Measurements from ENCODE around the gene SRSF11. TPM values are rescaled to one million over a fixed set of nuclear protein-coding genes. Genes with fewer than 3 reads are reported as not detected.

SRSF11 gene
- total RNA-seq, 1 donor from 2014 or later, result 231 TPM

DNA sequence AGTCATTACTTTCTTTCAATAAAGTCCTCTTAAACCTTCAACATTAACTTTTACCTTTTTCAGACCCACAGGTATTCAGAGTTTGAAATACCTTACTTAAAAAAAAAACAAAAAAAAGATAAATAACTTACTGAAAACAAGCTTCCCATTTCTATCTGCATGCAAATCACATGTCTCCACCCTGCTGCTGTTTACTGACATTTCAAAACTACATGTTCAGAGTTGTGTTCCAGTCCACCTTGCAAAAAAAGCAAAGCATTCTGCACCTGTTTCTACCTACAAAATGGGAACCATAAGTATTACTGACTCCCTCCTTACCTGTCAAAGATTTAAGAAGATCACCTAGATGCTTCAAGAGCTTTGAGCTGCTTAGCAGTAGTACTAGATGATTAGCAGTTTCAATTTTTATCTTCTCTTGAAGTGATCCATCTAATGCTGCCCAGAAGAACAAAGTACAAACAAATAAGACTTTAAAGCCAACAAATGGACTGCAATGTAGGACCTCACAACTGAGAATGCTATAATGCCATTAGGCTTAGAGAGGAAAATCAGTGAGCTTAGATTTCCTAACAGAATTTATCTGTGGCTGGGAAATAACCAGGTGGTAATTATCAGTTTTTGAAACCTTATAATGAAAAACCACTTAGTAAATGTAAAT lies 72.1 kb downstream of the SRSF11 start:
- ChIA-PET POLR2A (no interaction called here), CTCF (no interaction called here)
- H3K4me1 Mint-ChIP-seq, result peaks cover 11% of the 10 kb centered on the region
- H3K4me3 Mint-ChIP-seq, result no peak overlapping the region
- DNase-seq (no peak), ATAC-seq (ENCODE audit: low read depth) (no peak)
- intact Hi-C loops (cut with micrococcal nuclease), result no loop called here
- peaks cover 72% of the 10 kb centered on the region for H3K36me3 Mint-ChIP-seq (ENCODE audit: low read depth)
- H3K9me3 Mint-ChIP-seq, result no peaks in the 10 kb centered on the region
- no peaks in the 10 kb centered on the region for H3K27me3 Mint-ChIP-seq
- no peak overlapping the region for H3K27ac Mint-ChIP-seq
- TF ChIP-seq, protein P1, sequence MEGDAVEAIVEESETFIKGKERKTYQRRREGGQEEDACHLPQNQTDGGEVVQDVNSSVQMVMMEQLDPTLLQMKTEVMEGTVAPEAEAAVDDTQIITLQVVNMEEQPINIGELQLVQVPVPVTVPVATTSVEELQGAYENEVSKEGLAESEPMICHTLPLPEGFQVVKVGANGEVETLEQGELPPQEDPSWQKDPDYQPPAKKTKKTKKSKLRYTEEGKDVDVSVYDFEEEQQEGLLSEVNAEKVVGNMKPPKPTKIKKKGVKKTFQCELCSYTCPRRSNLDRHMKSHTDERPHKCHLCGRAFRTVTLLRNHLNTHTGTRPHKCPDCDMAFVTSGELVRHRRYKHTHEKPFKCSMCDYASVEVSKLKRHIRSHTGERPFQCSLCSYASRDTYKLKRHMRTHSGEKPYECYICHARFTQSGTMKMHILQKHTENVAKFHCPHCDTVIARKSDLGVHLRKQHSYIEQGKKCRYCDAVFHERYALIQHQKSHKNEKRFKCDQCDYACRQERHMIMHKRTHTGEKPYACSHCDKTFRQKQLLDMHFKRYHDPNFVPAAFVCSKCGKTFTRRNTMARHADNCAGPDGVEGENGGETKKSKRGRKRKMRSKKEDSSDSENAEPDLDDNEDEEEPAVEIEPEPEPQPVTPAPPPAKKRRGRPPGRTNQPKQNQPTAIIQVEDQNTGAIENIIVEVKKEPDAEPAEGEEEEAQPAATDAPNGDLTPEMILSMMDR (IDR thresholded peaks at IDR 0.05), result no peak

DNA sequence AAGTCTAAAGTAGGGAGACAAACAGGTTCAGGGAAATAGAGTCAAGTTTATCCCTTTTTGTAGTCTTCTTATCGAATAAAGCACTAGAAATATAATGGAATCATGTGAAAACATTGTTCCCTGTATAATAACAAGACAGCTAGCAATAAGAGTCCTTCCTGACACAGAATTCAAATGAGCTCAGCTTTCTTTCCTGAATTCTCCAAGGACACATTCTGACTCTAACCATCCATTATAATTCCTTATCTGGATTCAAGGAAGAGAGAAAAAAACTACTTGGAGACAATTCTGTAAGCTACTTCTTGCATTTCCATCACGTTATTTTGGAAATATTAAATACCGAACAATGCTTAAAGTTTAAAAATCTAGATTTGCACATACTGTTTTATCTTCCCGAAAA lies 74.6 kb downstream of the SRSF11 start:
- CTCF ChIA-PET, result no interaction called here
- Mint-ChIP-seq H3K27me3 (no peaks in the 10 kb centered on the region), H3K9me3 (no peaks in the 10 kb centered on the region), H3K36me3 (ENCODE audit: low read depth) (peaks cover 69% of the 10 kb centered on the region), H3K27ac (no peak overlapping the region), H3K4me1 (peaks cover 11% of the 10 kb centered on the region), H3K4me3 (no peak overlapping the region)
- no peak for DNase-seq
- intact Hi-C loops (cut with micrococcal nuclease), result no loop called here
- POLR2A ChIA-PET, result no interaction called here
- TF ChIP-seq, protein P1 (IDR thresholded peaks at IDR 0.05), result no peak
- no peak for ATAC-seq (ENCODE audit: low read depth)

DNA sequence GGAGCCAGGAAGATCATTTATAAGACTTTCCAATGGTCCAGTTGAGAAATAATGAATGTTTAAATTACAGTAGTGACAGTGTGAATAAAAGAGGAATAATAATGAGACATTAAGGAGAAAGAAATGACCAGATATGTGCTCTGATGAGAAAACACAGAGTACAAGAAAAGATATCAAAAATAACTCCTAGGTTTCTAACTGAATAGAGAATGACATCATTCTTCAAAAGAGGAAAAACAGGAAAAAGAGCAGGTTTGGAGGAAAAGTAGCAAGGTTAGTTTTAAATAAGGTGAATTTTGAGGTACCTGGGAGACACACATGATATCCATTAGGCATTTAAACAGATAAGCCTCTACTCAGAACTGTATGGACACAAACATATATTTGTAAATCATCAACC lies 78.3 kb downstream of the SRSF11 start:
- ATAC-seq (ENCODE audit: low read depth) (no peak), DNase-seq (no peak)
- Mint-ChIP-seq H3K9me3 (no peaks in the 10 kb centered on the region), H3K4me1 (no peaks in the 10 kb centered on the region), H3K27me3 (no peaks in the 10 kb centered on the region), H3K36me3 (ENCODE audit: low read depth) (peaks cover 52% of the 10 kb centered on the region), H3K4me3 (no peak overlapping the region), H3K27ac (no peak overlapping the region)
- ChIA-PET CTCF (no interaction called here), POLR2A (no interaction called here)
- intact Hi-C loops (cut with micrococcal nuclease), result no loop called here
- TF ChIP-seq, protein P1 (IDR thresholded peaks at IDR 0.05), result no peak

Other genes starting within 250 kb of the SRSF11 start
- gene LRRC40, start 15.8 kb upstream of the SRSF11 start, total RNA-seq, result 15.8 and 16.7 TPM in 2 replicates
- gene ANKRD13C, start 133.3 kb downstream of the SRSF11 start, total RNA-seq, result 20.9 and 21.2 TPM in 2 replicates
- gene CTH, start 189.9 kb downstream of the SRSF11 start, total RNA-seq, result 4.3 TPM in 2 replicates

Data from activated B cell treated with CpG ODN at 0.5 μM for 24 hours (primary cell).